ENCODE measurements around the gene POC5.

POC5 gene

GRCh38 chr5:75666801-75667200 lies 50.4 kb downstream of the POC5 start:
- Histone ChIP-seq H3K9ac (ENCODE audit: low read length) (no peak overlapping the region), H3K9me2 (replicated peaks; ENCODE audit: insufficient read depth, low read length) (no peaks in the 10 kb centered on the region), H3K79me2 (ENCODE audit: insufficient read depth, low read length) (no peaks in the 10 kb centered on the region), H3K36me3 (ENCODE audit: low read length) (no peaks in the 10 kb centered on the region), H3K4me3 (ENCODE audit: insufficient read depth, low read length, poor library complexity, severe bottlenecking) (no peak overlapping the region), H3K27ac (ENCODE audit: low read depth, low read length) (no peak overlapping the region), H3K4me2 (ENCODE audit: low read depth, low read length, poor library complexity, severe bottlenecking) (no peak overlapping the region), H3K9me3 (ENCODE audit: insufficient read depth, low read length) (no peaks in the 10 kb centered on the region), H3F3A (ENCODE audit: insufficient read depth) (no peaks in the 10 kb centered on the region), H3K27me3 (ENCODE audit: low read length) (no peaks in the 10 kb centered on the region), H4K20me1 (ENCODE audit: low read depth, low read length) (no peaks in the 10 kb centered on the region), H2AFZ (ENCODE audit: low read depth, low read length, severe bottlenecking) (no peak overlapping the region)
- TF ChIP-seq CTCF (IDR thresholded peaks at IDR 0.05; ENCODE audit: insufficient read depth, low read length, poor library complexity, severe bottlenecking) = no peak
- TF ChIP-seq EZH2phosphoT487 (conservative IDR thresholded peaks at IDR 0.05; ENCODE audit: low read length) = no peak

GRCh38 chr5:75664979-75665378 lies 52.3 kb downstream of the POC5 start:
- H3K9ac ChIP-seq (ENCODE audit: low read length) = no peak overlapping the region
- no peaks in the 10 kb centered on the region for H3K9me3 ChIP-seq (ENCODE audit: insufficient read depth, low read length)
- H3K27me3 ChIP-seq (ENCODE audit: low read length) = no peaks in the 10 kb centered on the region; the same call in 1 of the 2 replicates
- no peaks in the 10 kb centered on the region for H3K9me2 ChIP-seq (replicated peaks; ENCODE audit: insufficient read depth, low read length)
- no peaks in the 10 kb centered on the region for H3K79me2 ChIP-seq (ENCODE audit: insufficient read depth, low read length)
- no peak overlapping the region for H2AFZ ChIP-seq (ENCODE audit: low read depth, low read length, severe bottlenecking)
- no peak overlapping the region for H3K4me2 ChIP-seq (ENCODE audit: low read depth, low read length, poor library complexity, severe bottlenecking)
- H4K20me1 ChIP-seq (ENCODE audit: low read depth, low read length) = no peaks in the 10 kb centered on the region
- no peaks in the 10 kb centered on the region for H3K36me3 ChIP-seq (ENCODE audit: low read length)
- H3K27ac ChIP-seq (ENCODE audit: low read depth, low read length) = no peak overlapping the region
- no peak overlapping the region for H3K4me3 ChIP-seq (ENCODE audit: insufficient read depth, low read length, poor library complexity, severe bottlenecking)
- TF ChIP-seq CTCF (IDR thresholded peaks at IDR 0.05; ENCODE audit: insufficient read depth, low read length, poor library complexity, severe bottlenecking) (no peak), EZH2phosphoT487 (conservative IDR thresholded peaks at IDR 0.05; ENCODE audit: low read length) (no peak)
- no peaks in the 10 kb centered on the region for H3F3A ChIP-seq (ENCODE audit: insufficient read depth)

- no peaks in the 10 kb centered on the region; the same call in 1 of the 2 replicates for H3K27me3 ChIP-seq (ENCODE audit: low read length)
Measured at GRCh38 chr5:75663579-75664284, 53.5 kb downstream of the POC5 start.

More at GRCh38 chr5:75663579-75664284, 53.5 kb downstream of the POC5 start:
- H3K9me3 ChIP-seq (ENCODE audit: insufficient read depth, low read length) = no peaks in the 10 kb centered on the region
- no peak overlapping the region for H2AFZ ChIP-seq (ENCODE audit: low read depth, low read length, severe bottlenecking)
- no peak overlapping the region for H3K4me2 ChIP-seq (ENCODE audit: low read depth, low read length, poor library complexity, severe bottlenecking)
- H3F3A ChIP-seq (ENCODE audit: insufficient read depth) = no peaks in the 10 kb centered on the region
- TF ChIP-seq CTCF (IDR thresholded peaks at IDR 0.05; ENCODE audit: insufficient read depth, low read length, poor library complexity, severe bottlenecking) (no peak), EZH2phosphoT487 (conservative IDR thresholded peaks at IDR 0.05; ENCODE audit: low read length) (no peak)
- no peak overlapping the region for H3K9ac ChIP-seq (ENCODE audit: low read length)
- H3K4me3 ChIP-seq (ENCODE audit: insufficient read depth, low read length, poor library complexity, severe bottlenecking) = no peak overlapping the region
- H3K9me2 ChIP-seq (replicated peaks; ENCODE audit: insufficient read depth, low read length) = no peaks in the 10 kb centered on the region
- H3K79me2 ChIP-seq (ENCODE audit: insufficient read depth, low read length) = no peaks in the 10 kb centered on the region
- H4K20me1 ChIP-seq (ENCODE audit: low read depth, low read length) = no peaks in the 10 kb centered on the region
- no peaks in the 10 kb centered on the region for H3K36me3 ChIP-seq (ENCODE audit: low read length)
- H3K27ac ChIP-seq (ENCODE audit: low read depth, low read length) = no peak overlapping the region

All from SU-DHL-6 (cell line).